Neural progenitor cell (in vitro differentiated cells): ENCODE measurements around the gene ALDH1A3.

Source experiments
- EZH2phosphoT487 ChIP-seq: fragments of 200-600 bp; sonication (generic); IDR thresholded peaks from 2 replicates; pipeline ENCODE4 v1.6.1; 2017; ENCODE audit warnings: antibody characterized with exemption
- TF ChIP-seq, protein P1 (sequence below): fragments of 200-600 bp; sonication (generic); IDR thresholded peaks from 2 replicates; pipeline ENCODE4 v1.5.1; 2017; ENCODE audit warnings: antibody characterized with exemption, mild to moderate bottlenecking

GRCh38 chr15:100835636-100836035 is 44.0 kb upstream of the ALDH1A3 start:
- TF ChIP-seq, protein P1, sequence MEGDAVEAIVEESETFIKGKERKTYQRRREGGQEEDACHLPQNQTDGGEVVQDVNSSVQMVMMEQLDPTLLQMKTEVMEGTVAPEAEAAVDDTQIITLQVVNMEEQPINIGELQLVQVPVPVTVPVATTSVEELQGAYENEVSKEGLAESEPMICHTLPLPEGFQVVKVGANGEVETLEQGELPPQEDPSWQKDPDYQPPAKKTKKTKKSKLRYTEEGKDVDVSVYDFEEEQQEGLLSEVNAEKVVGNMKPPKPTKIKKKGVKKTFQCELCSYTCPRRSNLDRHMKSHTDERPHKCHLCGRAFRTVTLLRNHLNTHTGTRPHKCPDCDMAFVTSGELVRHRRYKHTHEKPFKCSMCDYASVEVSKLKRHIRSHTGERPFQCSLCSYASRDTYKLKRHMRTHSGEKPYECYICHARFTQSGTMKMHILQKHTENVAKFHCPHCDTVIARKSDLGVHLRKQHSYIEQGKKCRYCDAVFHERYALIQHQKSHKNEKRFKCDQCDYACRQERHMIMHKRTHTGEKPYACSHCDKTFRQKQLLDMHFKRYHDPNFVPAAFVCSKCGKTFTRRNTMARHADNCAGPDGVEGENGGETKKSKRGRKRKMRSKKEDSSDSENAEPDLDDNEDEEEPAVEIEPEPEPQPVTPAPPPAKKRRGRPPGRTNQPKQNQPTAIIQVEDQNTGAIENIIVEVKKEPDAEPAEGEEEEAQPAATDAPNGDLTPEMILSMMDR = no peak
- no peak for TF ChIP-seq EZH2phosphoT487
